Endothelial cell of umbilical vein (primary cell): ENCODE measurements around the gene KAZN. TPM values are rescaled to one million over a fixed set of nuclear protein-coding genes. Genes with fewer than 3 reads are reported as not detected.

Experiments
- BruUV-seq: library from RNA; stranded (reverse); fragments of 400-500 nt; replicated peaks from 2 replicates; lab custom pipeline; 2021; lab: Mats Ljungman, UMichigan
- CTCF ChIA-PET: fragments of 300-600, 350-600 bp; sonication (Branson Sonifier 250); formaldehyde crosslinking; loops from one replicate; lab custom pipeline; 2021; ENCODE audit warnings: antibody characterized with exemption, inconsistent platforms; lab: Charles Lee
- POLR2A ChIA-PET: fragments of 300-600, 350-600 bp; sonication (Branson Sonifier 250); formaldehyde crosslinking; loops from one replicate; lab custom pipeline; 2021; ENCODE audit warnings: antibody characterized with exemption, inconsistent platforms; lab: Charles Lee
- DNase-seq: peaks from one replicate; pipeline ENCODE4 v3.0.0-alpha.2; 2011; ENCODE audit warnings: low read depth, low spot score
- FAIRE-seq: peaks from 2 replicates; lab custom pipeline; 2011; peaks lifted over from hg19 to GRCh38; lab: Jason Lieb, UNC
- H2AFZ ChIP-seq: 2 replicates; pipeline ENCODE4 v1.6.0; 2012; ENCODE audit warnings: low read depth, low read length, control low read depth, inconsistent platforms
- H3K27ac ChIP-seq: 2 replicates; pipeline ENCODE4 v1.5.1; 2011; ENCODE audit warnings: low read depth, mild to moderate bottlenecking, control low read depth, low read length, moderate library complexity; ENCODE audit not compliant: insufficient read depth
- H3K27me3 ChIP-seq, 2 experiments: 2 replicates each; pipeline versions ENCODE4 v1.6.0 to v1.6.1; 2011; ENCODE audit warnings: low read length in 2 of 2, mixed read lengths in 1 of 2; ENCODE audit not compliant: control insufficient read depth in 2 of 2, insufficient read depth in 2 of 2
- H3K36me3 ChIP-seq, 2 experiments: 2 replicates in 1 of 2; 3 replicates in 1 of 2; pipeline ENCODE4 v1.5.1; 2011; ENCODE audit warnings: low read length in 2 of 2, mild to moderate bottlenecking in 1 of 2, moderate library complexity in 1 of 2; ENCODE audit not compliant: control insufficient read depth in 2 of 2, insufficient read depth in 2 of 2; ENCODE audit errors: extremely low read depth in 1 of 2
- H3K4me1 ChIP-seq: 3 replicates; pipeline ENCODE4 v1.5.1; 2011; ENCODE audit warnings: mild to moderate bottlenecking, low read length; ENCODE audit not compliant: control insufficient read depth, insufficient read depth; ENCODE audit errors: extremely low read depth
- H3K4me2 ChIP-seq: 2 replicates; pipeline ENCODE4 v1.6.1; 2011; ENCODE audit warnings: low read length, control low read depth, mixed read lengths; ENCODE audit not compliant: insufficient read depth
- H3K4me3 ChIP-seq, 3 experiments: fragments of 200-600 bp in 1 of 3; sonication (generic), shearing (Covaris generic) in 1 of 3; replicated peaks in 1 of 3; 2 replicates each; pipeline ENCODE4 v1.5.1; 2011 to 2016; ENCODE audit warnings: control low read depth in 3 of 3, low read length in 3 of 3, mild to moderate bottlenecking in 2 of 3, inconsistent platforms in 1 of 3, low read depth in 1 of 3, moderate library complexity in 1 of 3; ENCODE audit not compliant: insufficient read depth in 1 of 3
- H3K79me2 ChIP-seq: 2 replicates; pipeline ENCODE4 v1.6.0; 2012; ENCODE audit warnings: low read length, inconsistent platforms; ENCODE audit not compliant: control insufficient read depth, insufficient read depth
- H3K9ac ChIP-seq: replicated peaks from 2 replicates; pipeline ENCODE3; 2011; ENCODE audit warnings: low read length, control low read depth; ENCODE audit not compliant: insufficient read depth; ENCODE audit errors: extremely low read depth
- H3K9me1 ChIP-seq: replicated peaks from 3 replicates; pipeline ENCODE4 v1.6.0; 2011; ENCODE audit warnings: mild to moderate bottlenecking, low read length; ENCODE audit not compliant: control insufficient read depth, insufficient read depth; ENCODE audit errors: extremely low read depth
- H3K9me3 ChIP-seq: replicated peaks from 2 replicates; pipeline ENCODE4 v1.5.1; 2012; ENCODE audit warnings: low read length, inconsistent platforms; ENCODE audit not compliant: control insufficient read depth, insufficient read depth
- H4K20me1 ChIP-seq: replicated peaks from 2 replicates; pipeline ENCODE3; 2011; ENCODE audit warnings: mild to moderate bottlenecking, low read length; ENCODE audit not compliant: control insufficient read depth, insufficient read depth; ENCODE audit errors: extremely low read depth
- CTCF ChIP-seq, 2 donors: IDR thresholded peaks; 1 replicate in 1 of 2; 2 replicates in 1 of 2; pipeline ENCODE4 v1.5.1; 2011; ENCODE audit warnings: low read length in 2 of 2, mild to moderate bottlenecking in 2 of 2, moderate library complexity in 2 of 2, control low read depth in 1 of 2, inconsistent platforms in 1 of 2, low read depth in 1 of 2; ENCODE audit not compliant: insufficient read depth in 1 of 2; ENCODE audit errors: extremely low read depth in 1 of 2
- EZH2 ChIP-seq: IDR thresholded peaks from 2 replicates; pipeline ENCODE4 v1.6.1; 2012; ENCODE audit warnings: borderline replicate concordance, low read depth, mild to moderate bottlenecking, moderate library complexity, low read length, inconsistent platforms; ENCODE audit not compliant: severe bottlenecking
- FOS ChIP-seq: IDR thresholded peaks from 2 replicates; pipeline ENCODE4 v1.6.1; 2011; ENCODE audit warnings: mild to moderate bottlenecking, low read length, moderate library complexity, borderline replicate concordance; ENCODE audit not compliant: insufficient read depth
- GATA2 ChIP-seq: IDR thresholded peaks from 2 replicates; pipeline ENCODE4 v1.7.0; 2011; ENCODE audit warnings: low read depth, mild to moderate bottlenecking, moderate library complexity, mixed read lengths, low read length; ENCODE audit not compliant: insufficient read length, insufficient read depth
- JUN ChIP-seq: IDR thresholded peaks from 2 replicates; pipeline ENCODE4 v1.6.1; 2011; ENCODE audit warnings: borderline replicate concordance, low read depth; ENCODE audit not compliant: insufficient read length, insufficient read depth
- MAX ChIP-seq: IDR thresholded peaks from 2 replicates; pipeline ENCODE4 v1.6.1; 2011; ENCODE audit not compliant: insufficient read depth, insufficient read length
- MYC ChIP-seq: IDR thresholded peaks from one replicate; pipeline ENCODE4 v1.6.1; 2011; ENCODE audit warnings: mild to moderate bottlenecking, low read depth, low read length
- POLR2A ChIP-seq: IDR thresholded peaks from 2 replicates; pipeline ENCODE4 v1.6.1; 2012; ENCODE audit warnings: low read depth, mild to moderate bottlenecking, control low read depth, low read length
- POLR2AphosphoS5 ChIP-seq: IDR thresholded peaks from 2 replicates; pipeline ENCODE4 v1.6.1; 2012; ENCODE audit warnings: low read depth, mild to moderate bottlenecking, control low read depth, low read length, moderate library complexity; ENCODE audit not compliant: insufficient read depth
- dilution Hi-C: fragments of 300-500 bp; cut with MboI; formaldehyde crosslinking; loops from one replicate; pipeline ENCODE4 v1.15.0; 2019; ENCODE audit warnings: low sequenced_read_pairs; ENCODE audit not compliant: extremely low pct_ligation_motif_present
- intact Hi-C: fragments of 100-400 bp; cut with micrococcal nuclease; formaldehyde crosslinking; loops from one replicate; pipeline ENCODE4 v1.10.0; 2022
- polyA plus RNA-seq, 4 experiments: library from polyadenylated mRNA; depleted of rRNA in 3 of 4; stranded (reverse) in 3 of 4; unstranded in 1 of 4; fragments of >200 nt; gene quantifications; 2 replicates each; pipeline versions ENCODE4 v1.2.1 to v1.2.3, GENCODE V29; 2011 to 2012; ENCODE audit warnings: missing spikeins in 1 of 4
- total RNA-seq: library from RNA; stranded (reverse); gene quantifications from 2 replicates; pipeline ENCODE4 v1.2.3, GENCODE V29; 2021

KAZN gene
- total and polyA plus RNA-seq, 2 donors (not counting 3 experiments of a cell fraction or from before 2014, with no cell fraction given), result 1.6 to 5.8 TPM

DNA sequence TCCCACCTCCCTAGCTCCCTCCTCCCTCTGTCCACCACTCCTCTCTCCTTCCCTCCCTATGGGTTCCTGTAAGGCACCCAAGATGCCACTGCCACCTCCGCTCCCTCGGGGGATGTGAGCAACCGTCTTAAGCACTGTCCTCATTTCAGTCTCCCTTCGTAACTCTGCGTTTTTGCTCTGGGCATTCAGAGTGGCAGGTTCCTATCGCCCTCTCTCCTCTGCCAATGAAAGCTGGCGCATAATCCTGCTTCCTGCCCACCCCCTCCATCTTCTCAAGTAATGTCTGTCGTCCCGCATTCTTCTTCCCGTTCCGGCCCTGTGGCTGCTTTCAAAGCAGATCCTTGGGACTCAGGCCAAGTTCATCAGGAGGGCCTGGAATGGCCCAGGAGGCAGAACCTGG lies 301.2 kb downstream of the KAZN start:
- H4K20me1 ChIP-seq, result no peaks in the 10 kb centered on the region
- no peaks in the 10 kb centered on the region for H3K36me3 ChIP-seq
- no peak for TF ChIP-seq POLR2A
- H2AFZ ChIP-seq, result no peak overlapping the region
- CTCF ChIA-PET, result interaction anchor here (1.1 kb wide), 1 partner anchor 11 kb away, joined by 3 read pairs; no protein-coding TSS in a partner anchor
- DNase-seq, result no peak
- dilution Hi-C loops, result no loop called here
- H3K9me1 ChIP-seq, result no peaks in the 10 kb centered on the region
- no peaks in the 10 kb centered on the region for H3K27me3 ChIP-seq
- H3K9me3 ChIP-seq, result no peaks in the 10 kb centered on the region
- no peak overlapping the region for H3K27ac ChIP-seq
- no peak overlapping the region for H3K4me2 ChIP-seq
- H3K79me2 ChIP-seq, result no peaks in the 10 kb centered on the region
- POLR2A ChIA-PET, result no interaction called here
- FAIRE-seq, result no peak
- H3K4me1 ChIP-seq, result no peaks in the 10 kb centered on the region
- BruUV-seq, result no TSS peak
- intact Hi-C loops, result no loop called here
- no peak overlapping the region for H3K9ac ChIP-seq
- H3K4me3 ChIP-seq, result no peak overlapping the region

- Histone ChIP-seq H3K9me1 (no peaks in the 10 kb centered on the region), H3K79me2 (no peaks in the 10 kb centered on the region), H3K27ac (no peak overlapping the region), H3K4me2 (no peak overlapping the region), H3K27me3 (no peaks in the 10 kb centered on the region), H3K4me3 (no peak overlapping the region), H4K20me1 (no peaks in the 10 kb centered on the region), H3K9me3 (no peaks in the 10 kb centered on the region), H2AFZ (no peak overlapping the region), H3K36me3 (no peaks in the 10 kb centered on the region), H3K9ac (no peak overlapping the region), H3K4me1 (no peaks in the 10 kb centered on the region)
- TF ChIP-seq CTCF (IDR thresholded peaks at IDR 0.05; ENCODE audit: extremely low read depth in 1 of 2, insufficient read depth in 1 of 2, low read depth in 1 of 2, low read length in 2 of 2) (no peak), POLR2AphosphoS5 (no peak), JUN (no peak), MYC (no peak), MAX (no peak), GATA2 (no peak), EZH2 (no peak), FOS (no peak), POLR2A (no peak)
- intact Hi-C loops, result no loop called here
- ChIA-PET CTCF (no interaction called here), POLR2A (no interaction called here)
- dilution Hi-C loops, result no loop called here
- no peak for DNase-seq
- no TSS peak for BruUV-seq
- FAIRE-seq, result no peak
Observed at GRCh38 chr1:14901371-14901954, 303.0 kb downstream of the KAZN start.
